SK-N-SH treated with all-trans-retinoic acid at 6 μM for 48 hours (cell line): ENCODE data around the gene GNB2.

ENCODE experiments used
- CREB5 ChIP-seq: fragments of 250-450 bp; sonication (Bioruptor Pico); IDR thresholded peaks from 2 replicates; pipeline ENCODE4 v1.5.1; 2020; ENCODE audit warnings: low read depth, mild to moderate bottlenecking, moderate library complexity
- CSDC2 ChIP-seq: fragments of 250-450 bp; sonication (Bioruptor Pico); IDR thresholded peaks from 2 replicates; pipeline ENCODE4 v1.5.0; 2020; ENCODE audit warnings: mild to moderate bottlenecking, moderate library complexity
- ESRRG ChIP-seq: fragments of 250-450 bp; sonication (Bioruptor Pico); IDR thresholded peaks from 2 replicates; pipeline ENCODE4 v1.6.1; 2021; ENCODE audit warnings: mild to moderate bottlenecking
- PATZ1 ChIP-seq: fragments of 250-450 bp; sonication (Bioruptor Pico); IDR thresholded peaks from 2 replicates; pipeline ENCODE4 v1.8.0; 2020; ENCODE audit warnings: mild to moderate bottlenecking, moderate library complexity, borderline replicate concordance
- POU6F1 ChIP-seq: fragments of 250-450 bp; sonication (Bioruptor Pico); IDR thresholded peaks from 2 replicates; pipeline ENCODE4 v1.8.0; 2021; ENCODE audit warnings: low read depth, mild to moderate bottlenecking, moderate library complexity, borderline replicate concordance
- TOX ChIP-seq: fragments of 250-450 bp; sonication (Bioruptor Pico); IDR thresholded peaks from 2 replicates; pipeline ENCODE4 v1.8.0; 2021; ENCODE audit warnings: mild to moderate bottlenecking, moderate library complexity, borderline replicate concordance
- ZFP3 ChIP-seq: fragments of 250-450 bp; sonication (Bioruptor Pico); IDR thresholded peaks from 2 replicates; pipeline ENCODE4 v1.5.0; 2020; ENCODE audit warnings: mild to moderate bottlenecking, moderate library complexity
- ZNF70 ChIP-seq: fragments of 450-650 bp; formaldehyde crosslinking; IDR thresholded peaks from 2 replicates; pipeline ENCODE4 v1.5.0; 2020; ENCODE audit warnings: mild to moderate bottlenecking, moderate library complexity

- TF ChIP-seq ESRRG (CRISPR knock-in tag) (no peak), TOX (CRISPR knock-in tag) (no peak), CSDC2 (CRISPR knock-in tag) (no peak), CREB5 (CRISPR knock-in tag) (no peak), POU6F1 (CRISPR knock-in tag) (no peak), PATZ1 (CRISPR knock-in tag) (no peak), ZFP3 (CRISPR knock-in tag) (no peak), ZNF70 (CRISPR knock-in tag) (no peak)
Observed at GRCh38 chr7:100623951-100624824, 49.4 kb upstream of the GNB2 start.
